Neuronal stem cell (in vitro differentiated cells): Measurements from ENCODE around the gene HIBADH.
"Not testable (repeated sequence)": the region's sequence is repeated elsewhere in the genome, so short reads cannot be mapped to it uniquely, and the experiment has no call there.

Source experiments
- DNase-seq: peaks from one replicate; pipeline ENCODE4 v3.0.0-alpha.2; 2013; ENCODE audit warnings: low spot score
- H2AFZ ChIP-seq: one replicate; pipeline ENCODE4 v1.6.1; 2013; ENCODE audit warnings: mild to moderate bottlenecking, low read length, inconsistent platforms
- H2AK5ac ChIP-seq: 2 replicates; pipeline ENCODE4 v1.6.1; 2013; ENCODE audit warnings: low read depth, mild to moderate bottlenecking, inconsistent platforms, low read length, moderate library complexity, mixed read lengths
- H2BK120ac ChIP-seq: 2 replicates; pipeline ENCODE4 v1.6.1; 2013; ENCODE audit warnings: low read depth, mild to moderate bottlenecking, inconsistent platforms, low read length, moderate library complexity, mixed read lengths
- H2BK12ac ChIP-seq: one replicate; pipeline ENCODE4 v1.6.1; 2013; ENCODE audit warnings: low read length, inconsistent platforms
- H2BK15ac ChIP-seq: 2 replicates; pipeline ENCODE4 v1.6.1; 2013; ENCODE audit warnings: mild to moderate bottlenecking, low read length, inconsistent platforms, mixed read lengths
- H2BK5ac ChIP-seq: one replicate; pipeline ENCODE4 v1.6.1; 2013; ENCODE audit warnings: inconsistent platforms, mild to moderate bottlenecking, low read length, moderate library complexity
- H3K14ac ChIP-seq: one replicate; pipeline ENCODE4 v1.6.1; 2013; ENCODE audit warnings: low read length, inconsistent platforms
- H3K18ac ChIP-seq: 2 replicates; pipeline ENCODE4 v1.6.1; 2013; ENCODE audit warnings: low read length, inconsistent platforms
- H3K23ac ChIP-seq: 2 replicates; pipeline ENCODE4 v1.6.1; 2013; ENCODE audit warnings: low read depth, mild to moderate bottlenecking, mixed read lengths, low read length, inconsistent platforms; ENCODE audit not compliant: poor library complexity
- H3K27ac ChIP-seq: replicated peaks from 3 replicates; pipeline ENCODE4 v1.5.1; 2013; ENCODE audit warnings: low read length, inconsistent platforms
- H3K27me3 ChIP-seq, 3 experiments: 2 replicates each; pipeline ENCODE4 v1.6.1; 2013; ENCODE audit warnings: low read length in 3 of 3, mild to moderate bottlenecking in 2 of 3, inconsistent platforms in 1 of 3, low read depth in 1 of 3, mixed read lengths in 1 of 3, moderate library complexity in 1 of 3; ENCODE audit not compliant: control insufficient read depth in 3 of 3, insufficient read depth in 3 of 3
- H3K36me3 ChIP-seq, 2 donors: replicated peaks in 1 of 2; 2 replicates each; pipeline ENCODE4 v1.6.1; 2013; ENCODE audit warnings: low read length in 2 of 2; ENCODE audit not compliant: control insufficient read depth in 2 of 2, insufficient read depth in 2 of 2
- H3K4ac ChIP-seq: 2 replicates; pipeline ENCODE4 v1.6.1; 2013; ENCODE audit warnings: inconsistent platforms, mild to moderate bottlenecking, low read length, moderate library complexity
- H3K4me1 ChIP-seq, 2 donors: 1 replicate in 1 of 2; 2 replicates in 1 of 2; pipeline ENCODE4 v1.6.1; 2013; ENCODE audit warnings: low read length in 2 of 2, low read depth in 1 of 2; ENCODE audit not compliant: control insufficient read depth in 2 of 2, insufficient read depth in 1 of 2
- H3K4me2 ChIP-seq: one replicate; pipeline ENCODE4 v1.6.1; 2013; ENCODE audit warnings: mild to moderate bottlenecking, low read length, inconsistent platforms; ENCODE audit not compliant: insufficient read depth, poor library complexity, severe bottlenecking
- H3K4me3 ChIP-seq, 2 donors: 2 replicates each; pipeline ENCODE4 v1.5.1; 2013; ENCODE audit warnings: low read length in 2 of 2, mild to moderate bottlenecking in 2 of 2, inconsistent platforms in 1 of 2, moderate library complexity in 1 of 2
- H3K79me1 ChIP-seq: one replicate; pipeline ENCODE4 v1.6.1; 2013; ENCODE audit warnings: low read depth, mild to moderate bottlenecking, inconsistent platforms, low read length, moderate library complexity
- H3K9ac ChIP-seq: one replicate; pipeline ENCODE4 v1.6.1; 2013; ENCODE audit warnings: mild to moderate bottlenecking, low read depth, low read length, inconsistent platforms; ENCODE audit not compliant: poor library complexity
- H3K9me3 ChIP-seq, 2 donors: replicated peaks in 1 of 2; 2 replicates each; pipeline versions ENCODE3 to v1.6.1; 2013; ENCODE audit warnings: low read length in 2 of 2, mild to moderate bottlenecking in 2 of 2, inconsistent platforms in 1 of 2, low read depth in 1 of 2, mixed read lengths in 1 of 2, moderate library complexity in 1 of 2; ENCODE audit not compliant: control insufficient read depth in 2 of 2, insufficient read depth in 1 of 2
- H4K8ac ChIP-seq: one replicate; pipeline ENCODE4 v1.6.1; 2013; ENCODE audit warnings: low read depth, mild to moderate bottlenecking, inconsistent platforms, low read length, moderate library complexity
- H4K91ac ChIP-seq: one replicate; pipeline ENCODE4 v1.6.1; 2013; ENCODE audit warnings: low read length, low read depth, mild to moderate bottlenecking, inconsistent platforms; ENCODE audit not compliant: poor library complexity
- WGBS, 2 donors: extraction: QIAGEN DNeasy Blood & Tissue Kit; methylation state at CpG; one replicate each; pipeline ENCODE4 v1.1.7; 2013; ENCODE audit warnings: missing lambda C conversion rate in 2 of 2, mixed read lengths in 1 of 2; ENCODE audit not compliant: insufficient read length in 2 of 2, insufficient replicate concordance in 1 of 2; ENCODE audit errors: extremely low coverage in 2 of 2; 5-methylcytosine and 5-hydroxymethylcytosine counted together

The HIBADH gene

DNA sequence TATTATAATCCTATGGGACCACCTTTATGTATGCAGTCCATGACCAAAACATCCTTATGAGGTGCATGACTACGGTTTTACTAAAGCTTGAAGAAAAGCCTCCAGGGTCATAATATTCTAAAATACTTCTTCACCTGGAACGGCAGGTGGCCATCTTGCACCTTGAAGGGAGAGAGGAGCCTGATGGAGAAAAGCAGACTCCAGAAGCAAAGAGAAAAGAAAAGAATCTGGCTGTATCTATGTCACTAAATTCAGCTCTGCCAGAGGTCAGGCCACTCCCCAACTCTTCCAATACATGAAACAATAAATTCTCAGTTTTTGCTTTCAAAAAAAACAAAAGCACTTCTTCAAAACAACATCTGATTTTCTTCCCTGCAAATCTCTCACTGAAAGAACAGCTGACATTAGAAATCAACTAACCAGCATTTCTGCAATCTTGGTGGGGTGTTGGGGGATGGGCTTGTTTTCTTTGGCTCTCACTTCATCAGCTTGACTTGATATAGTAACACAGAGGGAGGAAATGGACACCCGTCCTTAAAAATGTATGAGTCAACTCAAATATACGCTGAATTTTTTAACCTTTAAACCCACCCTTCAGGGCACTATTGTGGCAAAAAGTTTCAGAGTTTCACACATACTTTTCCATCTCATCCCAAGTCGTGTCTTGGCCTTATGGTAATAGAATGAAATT is 21.7 kb downstream of the HIBADH start:
- Histone ChIP-seq H3K36me3 (peaks cover 0 to 22% of the 10 kb centered on the region in 2 donors), H3K27ac (no peak overlapping the region), H2AK5ac (no peak overlapping the region), H3K4ac (no peak overlapping the region), H3K9me3 (peaks cover 0 to 2% of the 10 kb centered on the region in 2 donors), H3K4me2 (no peak overlapping the region), H3K27me3 (no peaks in the 10 kb centered on the region), H2BK5ac (no peak overlapping the region), H3K14ac (no peak overlapping the region), H3K23ac (no peak overlapping the region), H3K4me1 (peaks cover 0 to 8% of the 10 kb centered on the region in 2 donors), H3K18ac (no peak overlapping the region), H2BK12ac (no peak overlapping the region), H3K79me1 (no peaks in the 10 kb centered on the region), H3K9ac (no peak overlapping the region), H3K4me3 (no peak overlapping the region), H2BK15ac (no peak overlapping the region), H2BK120ac (no peak overlapping the region), H2AFZ (no peak overlapping the region), H4K8ac (no peak overlapping the region), H4K91ac (no peak overlapping the region)
- no CpG with 5 or more reads among the region's 5 CpGs for WGBS, 2 donors
- DNase-seq, result no peak

- Histone ChIP-seq H2AK5ac (no peak overlapping the region), H2BK15ac (no peak overlapping the region), H4K91ac (no peak overlapping the region), H3K9ac (no peak overlapping the region), H2BK120ac (no peak overlapping the region), H2BK5ac (no peak overlapping the region), H2BK12ac (no peak overlapping the region), H2AFZ (no peak overlapping the region), H3K36me3 (peaks cover 0 to 31% of the 10 kb centered on the region in 2 donors), H3K4me1 (peaks cover 0 to 11% of the 10 kb centered on the region in 2 donors), H3K79me1 (no peaks in the 10 kb centered on the region), H3K27ac (no peak overlapping the region), H3K4ac (no peak overlapping the region), H3K14ac (no peak overlapping the region), H3K23ac (no peak overlapping the region), H3K9me3 (peaks cover 0 to 2% of the 10 kb centered on the region in 2 donors), H3K27me3 (no peaks in the 10 kb centered on the region), H3K4me2 (no peak overlapping the region), H3K4me3 (no peak overlapping the region), H4K8ac (no peak overlapping the region), H3K18ac (no peak overlapping the region)
- no CpG with 5 or more reads among the region's 6 CpGs for WGBS, 2 donors
- DNase-seq, result no peak
These were observed 22.8 kb downstream of the HIBADH start for GRCh38 chr7:27639851-27640250.

DNA sequence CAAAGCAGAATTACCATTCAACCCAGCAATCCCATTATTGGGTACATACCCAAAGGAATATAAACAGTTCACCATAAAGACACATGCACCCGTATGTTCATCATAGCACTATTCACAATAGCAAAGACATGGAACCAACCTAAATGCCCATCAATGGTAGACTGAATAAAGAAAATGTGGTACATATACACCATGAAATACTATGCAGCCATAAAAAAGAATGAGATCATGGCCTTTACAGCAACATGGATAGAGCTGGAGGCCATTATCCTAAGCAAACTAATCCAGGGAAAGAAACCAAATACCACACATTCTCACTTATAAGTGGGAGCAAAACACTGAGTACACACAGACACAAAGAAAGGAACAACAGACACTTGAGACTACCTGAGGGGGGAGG is 23.6 kb downstream of the HIBADH start:
- not testable (repeated sequence) for H2BK15ac ChIP-seq, H4K91ac ChIP-seq, H4K8ac ChIP-seq, H3K9me3 ChIP-seq, H3K18ac ChIP-seq, H2AK5ac ChIP-seq, H2AFZ ChIP-seq, H3K14ac ChIP-seq, H3K27me3 ChIP-seq, H2BK5ac ChIP-seq, H3K23ac ChIP-seq, H3K4me2 ChIP-seq, DNase-seq, H3K9ac ChIP-seq, H2BK12ac ChIP-seq, H3K4me3 ChIP-seq, H3K4ac ChIP-seq, H2BK120ac ChIP-seq, H3K27ac ChIP-seq, H3K79me1 ChIP-seq
- H3K36me3 ChIP-seq, result peaks cover 0 to 32% of the 10 kb centered on the region in 2 donors
- peaks cover 0 to 14% of the 10 kb centered on the region in 2 donors for H3K4me1 ChIP-seq
- WGBS, 2 donors, result no CpG with 5 or more reads among the region's 1 CpG

- Histone ChIP-seq H3K9me3 (no peaks in the 10 kb centered on the region), H4K91ac (no peak overlapping the region), H3K27ac (peak overlapping the region; percentile 40), H3K23ac (no peak overlapping the region), H2BK5ac (no peak overlapping the region), H3K4me1 (peaks cover 0 to 16% of the 10 kb centered on the region in 2 donors), H2AFZ (no peak overlapping the region), H3K4me2 (no peak overlapping the region), H3K79me1 (no peaks in the 10 kb centered on the region), H3K18ac (no peak overlapping the region), H2BK120ac (no peak overlapping the region), H2AK5ac (no peak overlapping the region), H3K4ac (no peak overlapping the region), H3K36me3 (peaks cover 2 to 29% of the 10 kb centered on the region in 2 donors), H3K9ac (no peak overlapping the region), H2BK12ac (no peak overlapping the region), H4K8ac (no peak overlapping the region), H3K27me3 (no peaks in the 10 kb centered on the region), H3K4me3 (no peak overlapping the region), H3K14ac (no peak overlapping the region), H2BK15ac (no peak overlapping the region)
- DNase-seq, result no peak
- no CpG with 5 or more reads among the region's 1 CpG for WGBS, 2 donors
These were observed 26.2 kb downstream of the HIBADH start for GRCh38 chr7:27636326-27637006.
